NCI-H82 treated with DMSO at 0.1 percent for 48 hours (cell line): ENCODE results near the gene TMEM248.
A peak's percentile ranks its signal among the peaks of the same experiment; 100 is the strongest.
"Not testable (repeated sequence)": the region's sequence is repeated elsewhere in the genome, so short reads cannot be mapped to it uniquely, and the experiment has no call there.

Source experiments
- DNase-seq: peaks from one replicate; lab custom pipeline; 2025; ENCODE audit not compliant: unreplicated experiment; lab: John Stamatoyannopoulos, UW

Gene TMEM248

DNA sequence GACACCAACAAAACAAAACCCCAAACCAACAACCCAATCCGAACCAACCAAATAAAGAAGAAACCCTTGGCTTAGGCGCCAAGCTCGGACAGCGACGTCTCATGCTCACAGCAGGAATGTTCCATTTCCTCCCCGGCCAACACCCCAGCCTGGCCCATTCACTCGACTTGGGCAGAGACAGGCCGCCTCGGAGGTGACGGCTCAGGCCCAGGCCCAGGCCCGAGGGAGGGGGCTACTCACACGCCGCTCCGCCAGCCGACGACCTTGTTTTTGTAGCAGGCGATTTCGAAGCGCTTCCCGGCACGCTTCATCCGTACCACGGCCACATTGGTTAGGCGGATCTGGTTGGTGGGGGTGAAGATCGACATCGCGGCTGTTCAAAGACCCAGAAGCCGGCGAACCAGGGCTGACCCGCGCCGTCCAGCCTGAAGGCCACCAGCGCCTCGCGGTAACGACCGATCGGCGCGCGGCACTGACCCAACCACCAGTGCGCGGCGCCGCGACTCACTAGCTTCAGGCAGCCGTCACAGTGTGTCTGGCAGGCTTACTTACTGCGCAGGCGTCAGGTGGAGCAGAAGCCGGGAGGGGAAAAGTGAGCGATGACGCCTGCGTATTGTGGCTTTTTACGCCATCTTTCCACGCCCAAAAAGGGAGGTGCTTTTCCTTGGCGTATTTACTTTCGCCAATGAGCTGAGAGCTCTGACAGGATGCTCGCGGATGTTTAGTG lies 74.2 kb downstream of the TMEM248 start, which contains the start of gene SBDS:
Gene SBDS (minus strand): TSS at position 537 of the 727 bp plus-strand sequence. CDS start 169 bp downstream, at position 368.
- peak; percentile 94 for DNase-seq

DNA sequence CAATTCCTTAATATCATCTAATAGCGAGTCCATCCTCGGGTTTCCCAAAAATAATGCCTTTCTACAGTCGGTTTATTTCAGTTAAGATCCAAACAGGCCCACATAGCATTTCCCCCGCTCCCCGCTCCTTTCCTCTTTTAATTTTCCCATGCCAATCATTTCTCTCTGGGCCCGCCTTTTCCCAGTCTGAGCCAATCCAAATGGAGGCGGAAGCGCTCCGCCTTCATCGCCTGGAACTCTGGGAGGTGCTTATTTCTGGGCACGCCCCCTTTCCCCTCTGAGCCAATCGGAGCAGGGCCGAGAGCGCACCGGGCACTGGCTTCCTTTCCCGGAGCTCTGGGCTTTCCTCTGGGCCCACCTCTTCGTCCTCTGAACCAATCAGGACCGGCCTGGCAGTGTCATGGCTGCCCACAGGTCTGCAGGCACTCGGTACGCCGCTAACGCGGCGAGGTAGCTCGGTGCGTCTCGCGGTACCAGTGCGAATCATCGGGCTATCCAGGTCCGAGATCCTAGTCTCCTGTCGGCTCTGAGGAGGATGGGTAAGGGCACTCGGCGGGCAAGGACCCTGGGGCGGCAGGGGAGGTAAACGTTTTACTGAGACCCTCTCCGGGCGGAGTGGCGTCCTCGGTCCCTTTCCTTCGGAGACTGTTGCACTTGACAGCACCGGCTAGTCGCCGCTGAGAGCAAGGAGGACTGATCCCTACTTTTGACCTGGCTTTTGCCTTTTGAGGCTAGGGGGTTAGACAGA lies 75.6 kb downstream of the TMEM248 start, which contains the start of gene TYW1:
Gene TYW1 (plus strand): TSS at position 390 of the 748 bp plus-strand sequence. CDS start 146 bp downstream, at position 536.
- DNase-seq, result peak; percentile 87

DNA sequence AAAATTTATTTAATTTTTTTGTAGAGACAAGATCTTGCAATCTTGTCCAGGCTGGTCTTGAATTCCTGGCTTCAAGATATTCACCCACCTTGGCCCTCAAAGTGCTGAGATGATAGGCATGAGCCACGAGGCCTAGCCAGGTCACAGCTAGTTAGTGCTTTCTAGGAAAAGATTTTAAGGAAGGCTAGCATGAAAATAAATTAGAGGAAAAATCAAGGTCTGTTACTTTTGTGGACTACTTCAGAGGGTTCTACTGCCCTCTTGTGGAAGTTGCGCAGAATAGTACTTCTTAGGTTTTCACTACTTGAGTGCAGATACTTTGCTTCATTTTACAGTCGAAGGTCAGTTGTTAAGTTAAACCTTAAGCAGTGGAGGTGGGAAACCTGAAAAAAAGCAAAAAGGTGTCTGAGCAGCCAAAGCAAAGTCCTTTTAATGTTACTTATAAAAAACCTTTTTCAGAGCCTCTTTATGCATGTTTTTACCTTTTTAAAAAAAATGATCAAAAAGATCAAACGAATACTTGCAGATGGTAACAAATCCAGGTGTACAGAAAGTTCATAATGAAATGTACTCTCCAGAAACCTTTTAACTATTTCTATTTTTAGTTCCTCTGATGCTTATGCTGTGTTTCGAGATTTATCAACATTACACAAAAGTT lies 79.7 kb downstream of the TMEM248 start:
- DNase-seq, result not testable (repeated sequence)

DNA sequence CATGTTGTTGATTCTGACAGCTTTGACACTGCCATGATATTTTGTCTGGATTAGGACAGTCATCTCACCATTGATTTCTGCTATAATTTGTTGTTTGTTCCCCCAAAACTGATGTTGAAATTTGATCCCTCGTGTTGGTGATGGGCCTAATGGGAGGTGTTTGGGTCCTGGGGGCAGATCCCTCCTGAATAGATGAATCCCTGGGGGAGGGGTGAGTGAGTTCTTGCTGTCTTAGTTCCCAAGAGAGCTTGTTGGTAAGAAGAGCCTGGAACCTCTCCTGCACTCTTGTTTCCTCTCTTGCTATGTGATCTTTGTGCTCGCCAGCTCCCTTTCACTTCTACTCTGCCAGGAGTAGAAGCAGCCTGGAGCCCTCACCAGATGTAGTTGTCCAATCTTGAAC lies 83.1 kb downstream of the TMEM248 start:
- DNase-seq, result not testable (repeated sequence)

DNA sequence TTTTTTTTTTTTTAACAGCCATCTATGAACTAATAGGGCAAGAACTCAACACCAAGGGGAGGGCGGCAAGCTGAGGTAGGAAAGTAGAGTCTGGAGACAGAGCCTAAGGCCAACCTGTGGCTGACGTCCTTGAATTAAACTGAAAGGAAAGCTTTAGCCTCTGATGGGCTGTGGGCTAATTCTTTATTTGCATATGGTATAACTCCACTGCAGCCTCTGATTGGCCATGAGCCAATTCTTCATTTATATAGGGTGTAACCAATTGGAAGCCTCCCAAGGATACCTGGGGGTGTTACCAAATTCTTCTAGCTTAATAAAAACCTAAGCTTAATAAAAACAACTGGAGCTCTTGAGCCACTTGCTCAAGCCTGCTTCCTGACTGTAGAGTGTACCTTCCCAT lies 85.9 kb downstream of the TMEM248 start:
- DNase-seq, result no peak
